Astrocyte (in vitro differentiated cells and primary cell): ENCODE results near the gene TYSND1. TPM values are rescaled to one million over a fixed set of nuclear protein-coding genes. Genes with fewer than 3 reads are reported as not detected.

Source experiments
- DNase-seq: peaks from one replicate; pipeline ENCODE4 v3.0.0-alpha.2; 2010; ENCODE audit warnings: low read depth
- FAIRE-seq: peaks from 2 replicates; lab custom pipeline; 2011; peaks lifted over from hg19 to GRCh38; lab: Jason Lieb, UNC
- H2AFZ ChIP-seq: 2 replicates; pipeline ENCODE4 v1.6.0; 2012; ENCODE audit warnings: low read depth, low read length, inconsistent platforms
- H3K27ac ChIP-seq: 2 replicates; pipeline ENCODE4 v1.5.1; 2011; ENCODE audit warnings: low read depth, low read length, inconsistent platforms
- H3K27me3 ChIP-seq: 2 replicates; pipeline ENCODE4 v1.6.0; 2011; ENCODE audit warnings: low read length, inconsistent platforms; ENCODE audit not compliant: insufficient read depth
- H3K36me3 ChIP-seq: 2 replicates; pipeline ENCODE4 v1.5.1; 2011; ENCODE audit warnings: low read length, inconsistent platforms; ENCODE audit not compliant: insufficient read depth
- H3K4me1 ChIP-seq: 2 replicates; pipeline ENCODE4 v1.5.1; 2011; ENCODE audit warnings: low read length, inconsistent platforms; ENCODE audit not compliant: insufficient read depth
- H3K4me2 ChIP-seq: 2 replicates; pipeline ENCODE4 v1.6.0; 2012; ENCODE audit warnings: low read length, inconsistent platforms
- H3K4me3 ChIP-seq: 2 replicates; pipeline ENCODE4 v1.5.1; 2011; ENCODE audit warnings: low read depth, mild to moderate bottlenecking, low read length, inconsistent platforms; ENCODE audit not compliant: insufficient read depth
- H3K79me2 ChIP-seq: 2 replicates; pipeline ENCODE4 v1.6.0; 2012; ENCODE audit warnings: mild to moderate bottlenecking, low read length, inconsistent platforms; ENCODE audit not compliant: insufficient read depth
- H3K9ac ChIP-seq: 2 replicates; pipeline ENCODE4 v1.6.0; 2012; ENCODE audit warnings: mild to moderate bottlenecking, low read length, inconsistent platforms
- H3K9me3 ChIP-seq: 2 replicates; pipeline ENCODE4 v1.5.1; 2012; ENCODE audit warnings: low read depth, mild to moderate bottlenecking, low read length, inconsistent platforms; ENCODE audit not compliant: insufficient read depth
- H4K20me1 ChIP-seq: 2 replicates; pipeline ENCODE4 v1.6.0; 2012; ENCODE audit warnings: low read length, inconsistent platforms; ENCODE audit not compliant: insufficient read depth
- H3K27ac Mint-ChIP-seq: one replicate; pipeline ENCODE4 v1.8.0; 2021; ENCODE audit warnings: mild to moderate bottlenecking, mixed read lengths; ENCODE audit not compliant: unreplicated experiment
- H3K27me3 Mint-ChIP-seq: one replicate; pipeline ENCODE4 v1.8.0; 2021; ENCODE audit warnings: low read depth, mixed read lengths; ENCODE audit not compliant: unreplicated experiment
- H3K36me3 Mint-ChIP-seq: one replicate; pipeline ENCODE4 v1.8.0; 2021; ENCODE audit warnings: low read depth, mixed read lengths; ENCODE audit not compliant: unreplicated experiment
- H3K4me1 Mint-ChIP-seq: one replicate; pipeline ENCODE4 v1.8.0; 2021; ENCODE audit warnings: low read depth, mixed read lengths; ENCODE audit not compliant: unreplicated experiment
- H3K4me3 Mint-ChIP-seq: one replicate; pipeline ENCODE4 v1.8.0; 2021; ENCODE audit warnings: mild to moderate bottlenecking, moderate library complexity, mixed read lengths; ENCODE audit not compliant: unreplicated experiment
- H3K9me3 Mint-ChIP-seq: one replicate; pipeline ENCODE4 v1.8.0; 2021; ENCODE audit warnings: mild to moderate bottlenecking, mixed read lengths; ENCODE audit not compliant: unreplicated experiment
- CTCF ChIP-seq: IDR thresholded peaks from 2 replicates; pipeline ENCODE4 v1.5.1; 2011; ENCODE audit warnings: low read depth, mild to moderate bottlenecking, inconsistent platforms, low read length, moderate library complexity; ENCODE audit not compliant: insufficient read depth
- EZH2 ChIP-seq: IDR thresholded peaks from 2 replicates; pipeline ENCODE4 v1.6.1; 2012; ENCODE audit warnings: mild to moderate bottlenecking, low read length, inconsistent platforms; ENCODE audit not compliant: insufficient read depth
- total RNA-seq: library from RNA; stranded (reverse); gene quantifications from 2 replicates; pipeline ENCODE4 v1.2.1, GENCODE V29; 2021

Gene TYSND1
- total RNA-seq, 1 donor from 2014 or later = 8.9 TPM

GRCh38 chr10:70119623-70120022 is 26.9 kb downstream of the TYSND1 start:
- H3K27me3 Mint-ChIP-seq = peaks cover 2% of the 10 kb centered on the region
- no peaks in the 10 kb centered on the region for H3K4me1 Mint-ChIP-seq
- Histone ChIP-seq H4K20me1 (peaks cover 12% of the 10 kb centered on the region), H3K36me3 (no peaks in the 10 kb centered on the region), H3K9me3 (no peaks in the 10 kb centered on the region), H3K79me2 (no peaks in the 10 kb centered on the region), H3K27me3 (no peaks in the 10 kb centered on the region), H3K4me3 (no peak overlapping the region), H3K9ac (no peak overlapping the region), H2AFZ (no peak overlapping the region), H3K4me1 (no peaks in the 10 kb centered on the region), H3K4me2 (no peak overlapping the region), H3K27ac (no peak overlapping the region)
- no peak overlapping the region for H3K4me3 Mint-ChIP-seq
- H3K9me3 Mint-ChIP-seq = peaks cover 4% of the 10 kb centered on the region
- no peak for DNase-seq
- no peak for FAIRE-seq
- H3K27ac Mint-ChIP-seq = no peak overlapping the region
- H3K36me3 Mint-ChIP-seq = peaks cover 31% of the 10 kb centered on the region
- TF ChIP-seq EZH2 (no peak), CTCF (no peak)

- peaks cover 31% of the 10 kb centered on the region for H3K36me3 Mint-ChIP-seq
- no peaks in the 10 kb centered on the region for H3K79me2 ChIP-seq
These were observed 27.3 kb downstream of the TYSND1 start for GRCh38 chr10:70119197-70119596.

More at GRCh38 chr10:70119197-70119596, 27.3 kb downstream of the TYSND1 start:
- Histone ChIP-seq H3K9me3 (no peaks in the 10 kb centered on the region), H4K20me1 (peaks cover 12% of the 10 kb centered on the region), H3K27ac (no peak overlapping the region), H3K9ac (no peak overlapping the region), H3K4me2 (no peak overlapping the region), H3K27me3 (no peaks in the 10 kb centered on the region), H3K4me1 (no peaks in the 10 kb centered on the region), H2AFZ (no peak overlapping the region), H3K4me3 (no peak overlapping the region), H3K36me3 (no peaks in the 10 kb centered on the region)
- Mint-ChIP-seq H3K27ac (no peak overlapping the region), H3K4me3 (no peak overlapping the region), H3K4me1 (no peaks in the 10 kb centered on the region), H3K9me3 (peaks cover 2% of the 10 kb centered on the region), H3K27me3 (peaks cover 2% of the 10 kb centered on the region)
- FAIRE-seq (no peak), DNase-seq (no peak)
- no peak for TF ChIP-seq CTCF
- no peak for TF ChIP-seq EZH2
